ENCODE results near the gene STK17B. TPM values are rescaled to one million over a fixed set of nuclear protein-coding genes. Genes with fewer than 3 reads are reported as not detected.

Gene STK17B
- total and polyA plus RNA-seq, 10 of the 15 experiments (the other 5 are each of a cell fraction or from before 2014, with no cell fraction given), result 21.2 to 108 (median 53.7) TPM

- TF ChIP-seq POU2F2 (IDR thresholded peaks at IDR 0.05; ENCODE audit: borderline replicate concordance, low read depth, low read length) (peak; percentile 93), BMI1 (IDR thresholded peaks at IDR 0.05; ENCODE audit: borderline replicate concordance) (no peak), BCL11A (IDR thresholded peaks at IDR 0.05; ENCODE audit: low read depth, low read length) (no peak; the same call in 1 of the 2 replicates), ESRRA (IDR thresholded peaks at IDR 0.05; ENCODE audit: low read length) (0 out of 2 replicates have a peak, but pooled peaks have one; percentile 45), IKZF1 (conservative IDR thresholded peaks at IDR 0.05) (peak; percentile 68), CHD4 (IDR thresholded peaks at IDR 0.05) (no peak), HCFC1 (IDR thresholded peaks at IDR 0.05; ENCODE audit: low read length) (peak; percentile 49), CHD1 (IDR thresholded peaks at IDR 0.05; ENCODE audit: low read depth, low read length) (0 out of 2 replicates have a peak, but pooled peaks have one; percentile 68), FOS (IDR thresholded peaks at IDR 0.05; ENCODE audit: borderline replicate concordance, extremely low read depth, insufficient read length) (no peak), WRNIP1 (IDR thresholded peaks at IDR 0.05; ENCODE audit: borderline replicate concordance, low read depth, low read length) (peak; percentile 81; the same call in 1 of the 2 replicates), CREM (IDR thresholded peaks at IDR 0.05; ENCODE audit: low read depth) (peak; percentile 70; the same call in 1 of the 2 replicates), EP300 (IDR thresholded peaks at IDR 0.05; ENCODE audit: borderline replicate concordance in 1 of 2, control insufficient read depth in 1 of 2, low read depth in 2 of 2, low read length in 2 of 2) (0 out of 4 replicates have a peak, but pooled peaks of 1 of the 2 experiments have one; percentile 34), LARP7 (IDR thresholded peaks at IDR 0.05) (no peak; the same call in 1 of the 2 replicates), TCF7 (IDR thresholded peaks at IDR 0.05; ENCODE audit: borderline replicate concordance) (no peak), HDGF (IDR thresholded peaks at IDR 0.05) (peak; percentile 67; the same call in 1 of the 2 replicates), NR2C2 (IDR thresholded peaks at IDR 0.05; ENCODE audit: borderline replicate concordance, control insufficient read depth, insufficient read length, low read depth) (no peak)
- TF ChIP-seq, protein P1, sequence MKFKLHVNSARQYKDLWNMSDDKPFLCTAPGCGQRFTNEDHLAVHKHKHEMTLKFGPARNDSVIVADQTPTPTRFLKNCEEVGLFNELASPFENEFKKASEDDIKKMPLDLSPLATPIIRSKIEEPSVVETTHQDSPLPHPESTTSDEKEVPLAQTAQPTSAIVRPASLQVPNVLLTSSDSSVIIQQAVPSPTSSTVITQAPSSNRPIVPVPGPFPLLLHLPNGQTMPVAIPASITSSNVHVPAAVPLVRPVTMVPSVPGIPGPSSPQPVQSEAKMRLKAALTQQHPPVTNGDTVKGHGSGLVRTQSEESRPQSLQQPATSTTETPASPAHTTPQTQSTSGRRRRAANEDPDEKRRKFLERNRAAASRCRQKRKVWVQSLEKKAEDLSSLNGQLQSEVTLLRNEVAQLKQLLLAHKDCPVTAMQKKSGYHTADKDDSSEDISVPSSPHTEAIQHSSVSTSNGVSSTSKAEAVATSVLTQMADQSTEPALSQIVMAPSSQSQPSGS (IDR thresholded peaks at IDR 0.05; ENCODE audit: low read length), result no peak
- TF ChIP-seq, protein P2, sequence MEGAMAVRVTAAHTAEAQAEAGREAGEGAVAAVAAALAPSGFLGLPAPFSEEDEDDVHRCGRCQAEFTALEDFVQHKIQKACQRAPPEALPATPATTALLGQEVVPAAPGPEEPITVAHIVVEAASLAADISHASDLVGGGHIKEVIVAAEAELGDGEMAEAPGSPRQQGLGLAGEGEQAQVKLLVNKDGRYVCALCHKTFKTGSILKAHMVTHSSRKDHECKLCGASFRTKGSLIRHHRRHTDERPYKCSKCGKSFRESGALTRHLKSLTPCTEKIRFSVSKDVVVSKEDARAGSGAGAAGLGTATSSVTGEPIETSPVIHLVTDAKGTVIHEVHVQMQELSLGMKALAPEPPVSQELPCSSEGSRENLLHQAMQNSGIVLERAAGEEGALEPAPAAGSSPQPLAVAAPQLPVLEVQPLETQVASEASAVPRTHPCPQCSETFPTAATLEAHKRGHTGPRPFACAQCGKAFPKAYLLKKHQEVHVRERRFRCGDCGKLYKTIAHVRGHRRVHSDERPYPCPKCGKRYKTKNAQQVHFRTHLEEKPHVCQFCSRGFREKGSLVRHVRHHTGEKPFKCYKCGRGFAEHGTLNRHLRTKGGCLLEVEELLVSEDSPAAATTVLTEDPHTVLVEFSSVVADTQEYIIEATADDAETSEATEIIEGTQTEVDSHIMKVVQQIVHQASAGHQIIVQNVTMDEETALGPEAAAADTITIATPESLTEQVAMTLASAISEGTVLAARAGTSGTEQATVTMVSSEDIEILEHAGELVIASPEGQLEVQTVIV (IDR thresholded peaks at IDR 0.05; ENCODE audit: borderline replicate concordance, partially characterized antibody), result no peak
- TF ChIP-seq, protein P3, sequence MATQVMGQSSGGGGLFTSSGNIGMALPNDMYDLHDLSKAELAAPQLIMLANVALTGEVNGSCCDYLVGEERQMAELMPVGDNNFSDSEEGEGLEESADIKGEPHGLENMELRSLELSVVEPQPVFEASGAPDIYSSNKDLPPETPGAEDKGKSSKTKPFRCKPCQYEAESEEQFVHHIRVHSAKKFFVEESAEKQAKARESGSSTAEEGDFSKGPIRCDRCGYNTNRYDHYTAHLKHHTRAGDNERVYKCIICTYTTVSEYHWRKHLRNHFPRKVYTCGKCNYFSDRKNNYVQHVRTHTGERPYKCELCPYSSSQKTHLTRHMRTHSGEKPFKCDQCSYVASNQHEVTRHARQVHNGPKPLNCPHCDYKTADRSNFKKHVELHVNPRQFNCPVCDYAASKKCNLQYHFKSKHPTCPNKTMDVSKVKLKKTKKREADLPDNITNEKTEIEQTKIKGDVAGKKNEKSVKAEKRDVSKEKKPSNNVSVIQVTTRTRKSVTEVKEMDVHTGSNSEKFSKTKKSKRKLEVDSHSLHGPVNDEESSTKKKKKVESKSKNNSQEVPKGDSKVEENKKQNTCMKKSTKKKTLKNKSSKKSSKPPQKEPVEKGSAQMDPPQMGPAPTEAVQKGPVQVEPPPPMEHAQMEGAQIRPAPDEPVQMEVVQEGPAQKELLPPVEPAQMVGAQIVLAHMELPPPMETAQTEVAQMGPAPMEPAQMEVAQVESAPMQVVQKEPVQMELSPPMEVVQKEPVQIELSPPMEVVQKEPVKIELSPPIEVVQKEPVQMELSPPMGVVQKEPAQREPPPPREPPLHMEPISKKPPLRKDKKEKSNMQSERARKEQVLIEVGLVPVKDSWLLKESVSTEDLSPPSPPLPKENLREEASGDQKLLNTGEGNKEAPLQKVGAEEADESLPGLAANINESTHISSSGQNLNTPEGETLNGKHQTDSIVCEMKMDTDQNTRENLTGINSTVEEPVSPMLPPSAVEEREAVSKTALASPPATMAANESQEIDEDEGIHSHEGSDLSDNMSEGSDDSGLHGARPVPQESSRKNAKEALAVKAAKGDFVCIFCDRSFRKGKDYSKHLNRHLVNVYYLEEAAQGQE (IDR thresholded peaks at IDR 0.05; ENCODE audit: low read depth, low read length), result peak; percentile 62
- TF ChIP-seq, protein P4, sequence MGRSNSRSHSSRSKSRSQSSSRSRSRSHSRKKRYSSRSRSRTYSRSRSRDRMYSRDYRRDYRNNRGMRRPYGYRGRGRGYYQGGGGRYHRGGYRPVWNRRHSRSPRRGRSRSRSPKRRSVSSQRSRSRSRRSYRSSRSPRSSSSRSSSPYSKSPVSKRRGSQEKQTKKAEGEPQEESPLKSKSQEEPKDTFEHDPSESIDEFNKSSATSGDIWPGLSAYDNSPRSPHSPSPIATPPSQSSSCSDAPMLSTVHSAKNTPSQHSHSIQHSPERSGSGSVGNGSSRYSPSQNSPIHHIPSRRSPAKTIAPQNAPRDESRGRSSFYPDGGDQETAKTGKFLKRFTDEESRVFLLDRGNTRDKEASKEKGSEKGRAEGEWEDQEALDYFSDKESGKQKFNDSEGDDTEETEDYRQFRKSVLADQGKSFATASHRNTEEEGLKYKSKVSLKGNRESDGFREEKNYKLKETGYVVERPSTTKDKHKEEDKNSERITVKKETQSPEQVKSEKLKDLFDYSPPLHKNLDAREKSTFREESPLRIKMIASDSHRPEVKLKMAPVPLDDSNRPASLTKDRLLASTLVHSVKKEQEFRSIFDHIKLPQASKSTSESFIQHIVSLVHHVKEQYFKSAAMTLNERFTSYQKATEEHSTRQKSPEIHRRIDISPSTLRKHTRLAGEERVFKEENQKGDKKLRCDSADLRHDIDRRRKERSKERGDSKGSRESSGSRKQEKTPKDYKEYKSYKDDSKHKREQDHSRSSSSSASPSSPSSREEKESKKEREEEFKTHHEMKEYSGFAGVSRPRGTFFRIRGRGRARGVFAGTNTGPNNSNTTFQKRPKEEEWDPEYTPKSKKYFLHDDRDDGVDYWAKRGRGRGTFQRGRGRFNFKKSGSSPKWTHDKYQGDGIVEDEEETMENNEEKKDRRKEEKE (IDR thresholded peaks at IDR 0.05), result no peak
Observed at GRCh38 chr2:196171248-196171871, at the start of gene STK17B (continued).

Data from GM12878 (cell line).